Nephron progenitor cell (in vitro differentiated cells): ENCODE measurements around the gene HIVEP3.
A peak's percentile ranks its signal among the peaks of the same experiment; 100 is the strongest.

Experiments used
- DNase-seq: peaks from one replicate; pipeline ENCODE4 v3.0.0; 2021
- H3K27ac Mint-ChIP-seq: 2 replicates; pipeline ENCODE4 v1.8.0; 2021; ENCODE audit warnings: mild to moderate bottlenecking, moderate library complexity, mixed read lengths
- H3K27me3 Mint-ChIP-seq: 2 replicates; pipeline ENCODE4 v1.8.0; 2021; ENCODE audit warnings: mild to moderate bottlenecking, low read depth, mixed read lengths; ENCODE audit not compliant: poor library complexity
- H3K36me3 Mint-ChIP-seq: 2 replicates; pipeline ENCODE4 v1.8.0; 2021; ENCODE audit warnings: low read depth, mixed read lengths
- H3K4me1 Mint-ChIP-seq: 2 replicates; pipeline ENCODE4 v1.8.0; 2021; ENCODE audit warnings: mixed read lengths
- H3K4me3 Mint-ChIP-seq: 2 replicates; pipeline ENCODE4 v1.8.0; 2021; ENCODE audit warnings: mild to moderate bottlenecking, moderate library complexity, mixed read lengths
- H3K9me3 Mint-ChIP-seq: 2 replicates; pipeline ENCODE4 v1.8.0; 2021; ENCODE audit warnings: mild to moderate bottlenecking, moderate library complexity, mixed read lengths
- TF ChIP-seq, protein P1 (sequence below): fragments of 200-600 bp; sonication (generic); IDR thresholded peaks from 2 replicates; pipeline ENCODE4 v1.5.0; 2021; ENCODE audit warnings: antibody characterized with exemption

The HIVEP3 gene

GRCh38 chr1:41906943-41907342 is 11.8 kb downstream of the HIVEP3 start:
- TF ChIP-seq, protein P1, sequence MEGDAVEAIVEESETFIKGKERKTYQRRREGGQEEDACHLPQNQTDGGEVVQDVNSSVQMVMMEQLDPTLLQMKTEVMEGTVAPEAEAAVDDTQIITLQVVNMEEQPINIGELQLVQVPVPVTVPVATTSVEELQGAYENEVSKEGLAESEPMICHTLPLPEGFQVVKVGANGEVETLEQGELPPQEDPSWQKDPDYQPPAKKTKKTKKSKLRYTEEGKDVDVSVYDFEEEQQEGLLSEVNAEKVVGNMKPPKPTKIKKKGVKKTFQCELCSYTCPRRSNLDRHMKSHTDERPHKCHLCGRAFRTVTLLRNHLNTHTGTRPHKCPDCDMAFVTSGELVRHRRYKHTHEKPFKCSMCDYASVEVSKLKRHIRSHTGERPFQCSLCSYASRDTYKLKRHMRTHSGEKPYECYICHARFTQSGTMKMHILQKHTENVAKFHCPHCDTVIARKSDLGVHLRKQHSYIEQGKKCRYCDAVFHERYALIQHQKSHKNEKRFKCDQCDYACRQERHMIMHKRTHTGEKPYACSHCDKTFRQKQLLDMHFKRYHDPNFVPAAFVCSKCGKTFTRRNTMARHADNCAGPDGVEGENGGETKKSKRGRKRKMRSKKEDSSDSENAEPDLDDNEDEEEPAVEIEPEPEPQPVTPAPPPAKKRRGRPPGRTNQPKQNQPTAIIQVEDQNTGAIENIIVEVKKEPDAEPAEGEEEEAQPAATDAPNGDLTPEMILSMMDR = no peak
- H3K27ac Mint-ChIP-seq = no peak overlapping the region
- peaks cover 14% of the 10 kb centered on the region for H3K9me3 Mint-ChIP-seq

DNA sequence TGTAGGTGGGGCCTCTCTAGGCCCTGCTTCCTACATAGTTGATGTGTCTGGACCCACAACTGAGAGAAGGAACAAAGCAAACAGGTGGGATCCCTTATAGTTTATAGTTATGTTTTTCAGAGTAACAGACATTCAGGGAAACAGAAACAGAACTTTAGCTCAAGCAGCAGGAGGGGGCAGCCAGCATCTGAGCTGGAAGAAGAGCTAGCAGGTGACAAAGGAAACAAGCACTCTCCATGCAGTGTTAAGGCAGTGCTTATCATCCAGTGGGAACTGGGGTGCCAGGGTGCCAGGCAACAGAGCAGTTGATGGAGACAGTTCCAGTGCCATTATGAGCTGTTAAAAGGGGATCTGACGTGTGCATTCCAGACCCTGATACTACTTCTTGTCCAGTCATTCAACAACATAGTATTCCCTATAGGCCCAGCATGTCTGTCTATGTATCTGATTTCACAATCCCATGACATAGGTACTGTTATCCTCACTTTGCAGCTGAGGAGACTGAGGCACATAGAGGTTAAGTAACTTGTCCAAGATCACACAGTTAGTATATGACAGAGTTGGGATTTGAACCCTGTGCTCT is 13.5 kb downstream of the HIVEP3 start:
- H3K4me1 Mint-ChIP-seq = peaks cover 44% of the 10 kb centered on the region
- peaks cover 8% of the 10 kb centered on the region for H3K9me3 Mint-ChIP-seq
- peaks cover 16% of the 10 kb centered on the region for H3K27me3 Mint-ChIP-seq
- no peak for DNase-seq
- no peak overlapping the region for H3K4me3 Mint-ChIP-seq
- no peaks in the 10 kb centered on the region for H3K36me3 Mint-ChIP-seq
- H3K27ac Mint-ChIP-seq = no peak overlapping the region
- TF ChIP-seq, protein P1 = no peak

More at GRCh38 chr1:41906943-41907342, 11.8 kb downstream of the HIVEP3 start:
- Mint-ChIP-seq H3K36me3 (no peaks in the 10 kb centered on the region), H3K27me3 (peaks cover 18% of the 10 kb centered on the region), H3K4me3 (no peak overlapping the region), H3K4me1 (peaks cover 27% of the 10 kb centered on the region)
- no peak for DNase-seq

DNA sequence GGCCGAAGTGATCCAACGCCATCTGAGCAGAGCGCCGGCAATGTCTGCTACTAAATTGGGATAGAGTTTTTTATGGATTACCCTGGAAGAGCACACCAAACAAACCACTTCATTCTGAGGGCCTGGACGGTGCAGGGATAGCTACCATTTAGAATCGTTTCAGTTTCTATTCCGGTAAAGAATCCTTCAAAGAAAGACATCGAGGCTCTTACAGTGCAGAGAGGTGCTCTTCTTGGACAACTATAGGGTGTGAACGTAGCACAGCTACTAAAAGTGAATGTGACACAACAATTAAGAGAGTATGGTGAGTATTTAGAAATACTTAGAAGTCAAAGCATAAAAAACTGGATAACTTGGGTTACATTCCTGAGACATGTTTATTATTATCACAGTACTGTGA is 16.1 kb downstream of the HIVEP3 start:
- H3K36me3 Mint-ChIP-seq = no peaks in the 10 kb centered on the region
- TF ChIP-seq, protein P1 = no peak
- DNase-seq = no peak
- H3K4me1 Mint-ChIP-seq = peaks cover 57% of the 10 kb centered on the region
- H3K4me3 Mint-ChIP-seq = no peak overlapping the region
- H3K9me3 Mint-ChIP-seq = no peaks in the 10 kb centered on the region
- peaks cover 6% of the 10 kb centered on the region for H3K27me3 Mint-ChIP-seq
- H3K27ac Mint-ChIP-seq = peak overlapping the region; percentile 32

DNA sequence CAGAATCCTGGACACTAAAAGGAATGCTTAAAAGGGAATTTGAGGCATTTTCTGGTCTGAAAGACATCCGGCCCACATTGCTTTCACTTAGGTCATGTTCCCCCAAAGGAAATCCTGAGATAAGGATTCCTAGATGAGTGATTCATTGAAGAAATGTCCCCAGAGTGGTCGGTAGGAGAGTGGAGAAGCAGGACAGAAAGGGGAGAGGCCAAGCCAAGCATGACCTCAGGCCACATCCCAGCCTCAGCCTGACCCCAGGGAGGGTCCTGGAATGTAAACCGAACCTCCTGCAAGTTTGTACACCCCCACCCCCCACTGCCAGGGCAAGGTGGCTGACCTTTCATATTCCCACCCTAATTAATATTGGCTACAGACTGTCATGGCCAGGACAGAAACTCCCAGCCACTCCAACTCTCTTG is 16.6 kb downstream of the HIVEP3 start:
- peak overlapping the region; percentile 93 for H3K27ac Mint-ChIP-seq
- peak; percentile 54 for DNase-seq

DNA sequence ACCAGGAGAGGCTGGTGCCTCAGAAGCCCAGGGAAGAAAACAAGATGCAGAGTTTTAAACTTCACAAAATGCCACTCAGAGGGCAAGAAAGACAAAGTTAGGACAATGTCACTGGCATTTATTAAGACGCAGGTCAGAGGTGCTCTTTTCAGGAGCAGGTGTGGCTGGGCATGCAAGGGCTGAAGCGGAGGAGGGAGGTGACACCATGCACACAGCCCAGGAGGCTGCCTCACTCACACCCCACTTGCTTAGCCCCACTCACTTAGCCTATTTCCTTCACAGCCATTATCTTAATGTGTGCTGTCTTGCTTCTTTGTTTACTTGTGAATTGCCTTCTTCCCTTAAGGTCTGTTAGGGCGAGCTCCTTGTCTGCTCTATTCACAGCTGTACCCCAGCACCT is 17.2 kb downstream of the HIVEP3 start:
- H3K9me3 Mint-ChIP-seq = no peaks in the 10 kb centered on the region
- peak overlapping the region; percentile 49 for H3K4me3 Mint-ChIP-seq
- peak overlapping the region; percentile 93 for H3K27ac Mint-ChIP-seq
- H3K4me1 Mint-ChIP-seq = peaks cover 67% of the 10 kb centered on the region
- TF ChIP-seq, protein P1 = no peak
- no peak for DNase-seq
- H3K27me3 Mint-ChIP-seq = peaks cover 6% of the 10 kb centered on the region
- no peaks in the 10 kb centered on the region for H3K36me3 Mint-ChIP-seq

More for the DNA sequence above, 16.6 kb downstream of the HIVEP3 start:
- TF ChIP-seq, protein P1 = no peak
- no peaks in the 10 kb centered on the region for H3K36me3 Mint-ChIP-seq
- H3K4me1 Mint-ChIP-seq = peaks cover 62% of the 10 kb centered on the region
- H3K27me3 Mint-ChIP-seq = peaks cover 6% of the 10 kb centered on the region
- no peak overlapping the region for H3K4me3 Mint-ChIP-seq
- H3K9me3 Mint-ChIP-seq = no peaks in the 10 kb centered on the region
